A172 (cell line): Measurements from ENCODE around the gene SP7. TPM values are rescaled to one million over a fixed set of nuclear protein-coding genes. Genes with fewer than 3 reads are reported as not detected.
A peak's percentile ranks its signal among the peaks of the same experiment; 100 is the strongest.
"Not testable (repeated sequence)": the region's sequence is repeated elsewhere in the genome, so short reads cannot be mapped to it uniquely, and the experiment has no call there.

Experiments used
- DNase-seq: peaks from one replicate; pipeline ENCODE4 v3.0.0-alpha.2; 2015; ENCODE audit warnings: low spot score
- total RNA-seq: library from RNA; depleted of rRNA; stranded (reverse); fragments of >200 nt; shearing (Covaris generic); gene quantifications from 2 replicates; pipeline ENCODE4 v1.2.3, GENCODE V29; 2014; rRNA removed

SP7 gene
- 0.05 TPM in 1 of 2 replicates, not detected in the other for total RNA-seq

DNA sequence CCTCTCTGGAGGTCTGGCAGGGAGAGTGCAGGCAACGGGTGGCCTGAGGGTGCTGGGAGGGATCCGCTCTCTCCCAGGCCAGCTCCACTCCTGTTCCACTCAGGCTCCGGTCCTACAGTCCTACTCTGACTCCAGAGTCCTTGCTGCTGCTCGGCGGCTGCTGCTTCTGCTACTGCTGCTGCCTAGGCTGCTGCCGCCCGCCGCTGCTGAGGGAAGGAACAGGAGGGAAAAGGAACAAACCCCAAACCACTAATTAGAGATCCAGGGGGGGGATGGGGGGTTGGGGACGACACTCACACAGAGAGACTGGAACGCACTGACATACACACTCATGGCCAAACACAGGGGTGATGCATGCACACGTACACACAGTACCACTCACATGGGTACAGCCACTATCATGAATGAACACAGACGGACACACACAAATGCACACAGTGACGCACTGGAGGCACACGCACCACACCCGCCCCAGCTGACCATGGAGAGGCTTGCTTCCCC lies at the start of gene SP7:
Gene SP7 (minus strand): TSS at position 174 of the 501 bp plus-strand sequence. CDS start 708 bp downstream, outside the sequence.
- DNase-seq: no peak

DNA sequence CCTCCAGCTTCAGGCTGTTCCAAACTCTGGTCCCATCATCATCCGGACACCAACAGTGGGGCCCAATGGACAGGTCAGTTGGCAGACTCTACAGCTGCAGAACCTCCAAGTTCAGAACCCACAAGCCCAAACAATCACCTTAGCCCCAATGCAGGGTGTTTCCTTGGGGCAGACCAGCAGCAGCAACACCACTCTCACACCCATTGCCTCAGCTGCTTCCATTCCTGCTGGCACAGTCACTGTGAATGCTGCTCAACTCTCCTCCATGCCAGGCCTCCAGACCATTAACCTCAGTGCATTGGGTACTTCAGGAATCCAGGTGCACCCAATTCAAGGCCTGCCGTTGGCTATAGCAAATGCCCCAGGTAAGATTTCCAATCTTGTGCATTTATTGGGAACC lies 47.1 kb upstream of the SP7 start:
- no peak for DNase-seq

DNA sequence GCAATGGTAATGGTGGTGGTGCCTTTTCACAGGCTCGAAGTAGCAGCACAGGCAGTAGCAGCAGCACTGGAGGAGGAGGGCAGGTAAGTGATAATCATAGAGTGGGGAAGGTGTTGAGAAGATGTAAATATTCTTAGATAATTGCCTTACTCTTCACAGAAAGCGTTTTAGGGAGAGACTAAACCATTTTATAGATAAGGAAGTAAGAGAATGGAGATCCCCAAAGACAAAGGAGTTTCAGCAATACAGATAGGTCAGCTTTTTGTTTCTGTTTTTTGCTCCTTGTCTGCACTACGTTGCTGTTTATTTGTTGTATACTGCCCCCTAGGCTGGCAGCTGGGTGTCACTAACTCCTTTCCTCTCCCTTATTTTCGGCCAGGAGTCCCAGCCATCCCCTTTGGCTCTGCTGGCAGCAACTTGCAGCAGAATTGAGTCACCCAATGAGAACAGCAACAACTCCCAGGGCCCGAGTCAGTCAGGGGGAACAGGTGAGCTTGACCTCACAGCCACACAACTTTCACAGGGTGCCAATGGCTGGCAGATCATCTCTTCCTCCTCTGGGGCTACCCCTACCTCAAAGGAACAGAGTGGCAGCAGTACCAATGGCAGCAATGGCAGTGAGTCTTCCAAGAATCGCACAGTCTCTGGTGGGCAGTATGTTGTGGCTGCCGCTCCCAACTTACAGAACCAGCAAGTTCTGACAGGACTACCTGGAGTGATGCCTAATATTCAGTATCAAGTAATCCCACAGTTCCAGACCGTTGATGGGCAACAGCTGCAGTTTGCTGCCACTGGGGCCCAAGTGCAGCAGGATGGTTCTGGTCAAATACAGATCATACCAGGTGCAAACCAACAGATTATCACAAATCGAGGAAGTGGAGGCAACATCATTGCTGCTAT lies 45.8 kb upstream of the SP7 start:
- peak; percentile 48 for DNase-seq

DNA sequence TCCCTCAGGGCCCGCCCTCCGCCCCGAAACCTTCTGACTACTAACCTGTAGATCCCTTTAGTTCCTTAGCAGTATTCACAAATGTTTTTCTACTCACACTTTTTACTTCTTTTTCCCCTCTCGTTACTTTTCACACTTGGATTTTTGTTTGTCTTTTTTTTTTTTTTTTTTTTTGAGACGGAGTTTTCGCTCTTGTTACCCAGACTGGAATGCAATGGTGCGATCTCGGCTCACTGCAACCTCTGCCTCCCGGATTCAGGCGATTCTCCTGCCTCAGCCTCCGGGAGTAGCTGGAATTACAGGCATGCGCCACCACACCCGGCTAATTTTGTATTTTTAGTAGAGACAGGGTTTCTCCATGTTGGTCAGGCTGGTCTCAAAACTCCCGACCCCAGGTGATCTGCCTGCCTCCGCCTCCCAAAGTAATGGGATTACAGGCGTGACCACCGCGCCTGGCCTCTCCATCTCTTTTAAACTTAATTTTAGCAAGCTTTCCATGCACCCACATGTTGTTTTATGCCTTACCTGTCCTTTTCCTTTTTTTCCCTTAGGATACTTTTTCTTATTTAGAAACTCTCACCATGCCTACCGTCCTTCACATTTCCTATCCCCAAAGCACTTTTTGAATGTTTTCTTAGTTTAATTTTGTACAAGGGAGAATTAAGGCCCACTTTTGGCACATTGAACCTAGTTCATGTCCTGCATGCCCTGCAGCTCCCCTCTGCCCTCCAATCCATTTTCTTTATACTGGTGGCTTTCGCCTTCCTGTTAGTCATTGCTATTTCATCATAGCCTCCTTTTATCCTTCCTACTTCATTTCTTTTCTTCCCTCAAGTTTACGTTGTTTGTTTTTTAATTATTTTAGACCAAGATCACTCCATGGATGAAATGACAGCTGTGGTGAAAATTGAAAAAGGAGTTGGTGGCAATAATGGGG lies 44.9 kb upstream of the SP7 start:
- peak; percentile 41 for DNase-seq

DNA sequence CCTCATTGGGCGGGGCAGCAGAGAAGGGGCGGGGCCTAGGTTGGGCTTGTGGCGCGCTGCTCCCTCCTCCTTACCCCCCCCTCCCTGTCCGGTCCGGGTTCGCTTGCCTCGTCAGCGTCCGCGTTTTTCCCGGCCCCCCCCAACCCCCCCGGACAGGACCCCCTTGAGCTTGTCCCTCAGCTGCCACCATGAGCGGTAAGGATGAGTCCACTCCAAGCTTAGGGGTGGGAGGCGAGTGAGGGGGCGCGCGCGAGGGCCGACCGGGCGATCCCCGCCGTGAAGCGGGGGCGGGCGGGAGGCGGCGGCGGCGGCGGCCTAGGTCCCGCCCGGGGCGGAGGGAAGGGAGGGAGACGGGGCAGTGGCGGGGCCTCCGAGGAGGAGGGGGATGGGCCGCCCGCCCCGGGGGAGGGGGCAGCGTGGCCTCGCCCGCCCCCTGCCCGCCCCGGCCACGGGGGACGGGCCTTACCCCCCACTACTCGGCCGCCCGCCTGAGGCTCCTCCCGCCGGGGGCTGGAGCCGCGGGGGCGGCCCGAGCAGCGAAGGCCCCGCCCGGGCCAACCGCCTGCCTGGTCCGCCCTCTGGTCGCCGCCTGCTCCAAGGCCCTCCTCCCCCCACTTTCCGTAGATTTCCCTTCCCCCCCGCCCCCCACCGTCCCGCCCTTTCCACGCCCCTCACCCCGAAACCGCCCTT lies 44.1 kb upstream of the SP7 start, which contains the start of gene SP1:
Gene SP1 (plus strand): TSS at position 73 of the 690 bp plus-strand sequence. CDS start 116 bp downstream, at position 189.
- peak; percentile 80 for DNase-seq

DNA sequence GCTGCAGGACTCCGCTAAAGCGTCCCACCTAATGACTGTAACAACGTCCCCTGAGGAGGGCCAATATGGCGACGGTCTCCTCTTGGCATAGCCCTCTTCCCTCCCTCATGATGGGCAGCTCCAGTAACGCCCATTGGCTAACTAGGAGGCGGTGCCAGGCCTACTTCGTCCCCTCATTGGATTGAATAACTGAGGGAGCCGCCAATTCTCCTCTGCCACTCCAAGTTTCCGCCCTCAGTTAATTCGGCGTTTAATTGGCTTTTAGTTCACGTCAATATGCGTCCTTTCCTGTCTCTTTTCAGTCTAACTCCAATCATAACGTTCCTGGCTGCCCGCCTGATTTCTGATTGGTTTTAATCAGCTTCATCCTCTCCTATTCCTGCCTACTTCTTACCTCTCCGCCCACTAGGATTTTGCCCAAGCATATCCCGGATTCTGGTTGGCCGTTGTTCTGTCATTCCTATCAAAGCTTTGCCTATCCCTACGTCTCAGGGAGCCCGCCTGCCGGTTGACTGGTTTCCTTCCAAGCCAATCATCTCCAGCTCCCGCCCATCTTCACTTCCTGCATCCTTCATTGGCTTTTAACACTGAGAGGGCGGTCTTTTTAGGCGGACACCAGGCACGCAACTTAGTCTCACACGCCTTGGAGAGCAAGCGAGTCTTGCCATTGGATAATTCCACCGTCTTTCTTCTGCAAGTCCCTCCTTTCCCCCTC lies 43.4 kb upstream of the SP7 start:
- peak; percentile 100 for DNase-seq

DNA sequence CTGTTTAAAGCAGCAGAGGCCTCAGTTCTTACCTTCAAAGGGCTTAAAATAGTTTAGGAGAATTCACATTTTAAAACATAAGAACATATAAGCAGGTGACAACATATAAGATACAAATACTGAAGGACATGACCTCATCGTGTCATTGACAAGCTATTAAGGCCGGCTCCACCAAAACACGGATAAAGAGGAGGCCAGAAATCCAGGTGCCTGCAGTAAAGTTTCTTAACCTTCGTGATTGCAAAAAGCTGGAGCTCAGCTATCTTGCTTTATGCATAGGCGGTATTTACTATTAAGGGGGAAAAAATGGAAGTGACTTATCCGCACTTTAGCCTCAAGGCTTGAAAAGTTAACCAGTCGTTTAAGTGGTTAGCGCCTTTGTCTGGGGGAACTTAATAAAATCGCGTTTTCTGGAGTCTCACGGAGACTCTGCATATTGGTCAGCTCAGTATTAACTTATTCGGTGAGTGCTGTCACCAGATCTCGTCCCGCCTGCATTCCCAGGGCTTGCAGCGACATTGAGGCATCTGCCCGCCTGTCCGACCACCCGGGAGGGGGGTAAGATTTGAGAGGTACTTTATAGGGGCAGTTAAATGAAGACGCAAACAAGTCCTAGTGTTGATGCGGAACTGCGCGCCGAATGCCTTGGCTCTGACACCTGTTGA lies 42.7 kb upstream of the SP7 start:
- DNase-seq: no peak

DNA sequence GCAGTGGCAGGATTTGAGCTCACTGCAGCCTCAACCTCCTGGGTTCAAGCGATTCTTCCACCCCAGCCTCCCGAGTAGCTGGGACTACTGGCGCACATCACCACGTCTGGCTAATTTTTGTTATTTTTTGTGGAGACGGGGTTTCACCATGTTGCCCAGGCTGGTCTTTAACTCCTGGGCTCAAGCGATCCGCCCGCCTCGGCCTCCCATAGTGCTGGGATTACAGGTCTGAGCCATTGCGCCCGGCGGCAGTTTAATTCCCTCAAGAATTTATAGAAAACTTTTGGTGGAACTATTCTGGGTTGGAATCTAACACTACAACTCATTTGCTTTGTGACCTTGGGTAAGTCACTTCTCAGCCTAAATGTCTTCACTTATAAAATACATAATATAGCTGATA lies 42.1 kb upstream of the SP7 start:
- no peak for DNase-seq

DNA sequence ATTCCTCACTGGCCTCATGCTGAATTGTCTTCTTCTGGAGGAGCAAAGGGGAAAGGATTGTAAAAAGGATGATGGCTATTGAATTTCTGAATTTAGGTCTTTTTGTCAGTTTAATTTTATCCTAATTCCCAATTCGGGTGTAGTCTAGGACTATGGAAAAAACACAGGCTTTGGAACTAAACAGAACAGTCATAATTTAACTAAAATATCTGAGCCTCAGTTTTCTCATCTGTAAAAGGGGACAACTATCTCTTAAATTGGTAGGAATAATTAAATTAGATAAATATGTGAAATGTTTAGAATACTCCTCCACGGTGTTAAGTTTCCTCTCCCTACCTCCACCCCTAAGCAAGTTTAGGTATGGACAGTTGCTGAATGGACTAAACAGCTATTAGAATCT lies 40.6 kb upstream of the SP7 start:
- no peak for DNase-seq

DNA sequence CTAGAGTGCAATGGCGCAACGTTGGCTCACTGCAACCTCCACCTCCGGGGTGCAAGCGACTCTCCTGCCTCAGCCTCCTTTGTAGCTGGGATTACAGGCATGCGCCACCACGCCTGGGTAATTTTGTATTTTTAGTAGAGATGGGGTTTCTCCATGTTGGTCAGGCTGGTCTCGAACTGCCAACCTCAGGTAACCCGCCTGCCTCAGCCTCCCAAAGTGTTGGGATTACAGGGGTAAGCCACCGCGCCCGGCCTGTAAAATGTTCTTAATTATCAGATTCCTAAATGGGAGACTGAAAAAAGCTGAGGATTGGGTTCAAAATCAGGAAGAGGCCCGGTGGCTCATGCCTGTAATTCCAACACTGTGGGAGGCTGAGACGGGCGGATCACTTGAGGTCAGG lies 38.1 kb upstream of the SP7 start:
- not testable (repeated sequence) for DNase-seq

DNA sequence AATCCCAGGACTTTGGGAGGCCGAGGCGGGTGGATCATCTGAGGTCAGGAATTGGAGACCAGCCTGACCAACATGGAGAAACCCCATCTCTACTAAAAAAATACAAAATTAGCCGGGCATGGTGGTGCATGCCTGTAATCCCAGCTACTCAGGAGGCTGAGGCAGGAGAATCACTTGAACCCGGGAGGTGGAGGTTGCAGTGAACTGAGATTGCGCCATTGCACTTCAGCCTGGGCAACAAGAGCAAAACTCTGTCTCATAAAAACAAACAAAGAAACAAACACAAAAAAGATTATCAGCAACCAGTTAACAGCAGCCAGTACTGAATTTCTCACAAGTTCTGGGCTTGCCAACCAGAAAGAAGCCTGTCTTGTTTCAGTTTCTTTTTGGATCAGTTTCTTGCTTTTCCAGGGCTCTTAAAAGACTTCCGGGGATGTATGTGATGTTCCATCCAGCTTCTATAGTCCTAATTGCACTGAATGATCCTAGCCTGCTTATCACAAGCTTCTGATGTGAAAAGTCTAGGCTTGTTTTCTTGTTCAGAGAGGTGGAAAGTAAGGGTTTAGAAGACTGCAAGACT lies 37.5 kb upstream of the SP7 start:
- not testable (repeated sequence) for DNase-seq

DNA sequence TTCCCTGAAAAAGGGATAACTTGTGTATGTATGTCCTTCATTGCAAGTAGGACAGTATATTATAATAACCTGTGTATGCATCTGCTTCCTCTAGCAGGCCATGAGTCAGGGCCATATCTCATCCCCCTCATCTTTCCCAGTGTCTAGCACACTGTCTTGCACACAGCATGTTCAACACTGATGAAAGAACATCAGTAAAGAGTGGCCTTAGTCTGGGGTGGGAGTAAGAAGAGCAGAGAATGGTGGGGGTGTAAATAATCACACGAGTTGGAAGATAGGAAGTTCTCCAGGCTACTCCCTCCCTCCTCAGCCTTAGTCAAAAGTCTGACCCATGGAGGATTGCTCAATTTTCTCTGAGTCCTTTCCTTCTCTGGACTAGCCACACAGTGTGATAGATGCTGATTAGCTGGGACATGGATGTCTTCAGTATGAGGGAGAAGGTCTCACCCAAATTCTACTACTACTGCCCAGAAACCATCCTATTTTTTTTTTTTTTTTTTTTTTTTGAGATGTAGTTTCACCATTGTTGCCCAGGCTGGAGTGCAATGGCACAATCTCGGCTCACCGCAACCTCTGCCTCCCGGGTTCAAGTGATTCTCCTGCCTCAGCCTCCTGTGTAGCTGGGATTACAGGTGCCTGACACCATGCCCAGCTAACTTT lies 29.2 kb upstream of the SP7 start:
- no peak for DNase-seq

DNA sequence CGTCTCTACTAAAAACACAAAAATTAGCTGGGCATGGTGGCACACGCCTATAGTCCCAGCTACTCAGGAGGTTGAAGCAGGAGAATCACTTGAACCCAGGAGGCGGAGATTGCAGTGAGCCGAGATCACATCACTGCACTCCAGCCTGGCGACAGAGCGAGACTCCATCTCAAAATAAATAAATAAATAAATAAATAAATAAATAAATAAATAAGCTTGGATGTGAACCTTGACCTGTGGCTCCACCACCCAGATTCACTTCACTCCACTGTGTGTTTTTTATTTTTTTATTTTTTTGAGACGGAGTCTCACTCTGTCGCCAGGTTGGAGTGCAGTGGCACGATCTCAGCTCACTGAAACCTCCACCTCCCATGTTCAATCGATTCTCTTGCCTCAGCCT lies 25.5 kb upstream of the SP7 start:
- not testable (repeated sequence) for DNase-seq

DNA sequence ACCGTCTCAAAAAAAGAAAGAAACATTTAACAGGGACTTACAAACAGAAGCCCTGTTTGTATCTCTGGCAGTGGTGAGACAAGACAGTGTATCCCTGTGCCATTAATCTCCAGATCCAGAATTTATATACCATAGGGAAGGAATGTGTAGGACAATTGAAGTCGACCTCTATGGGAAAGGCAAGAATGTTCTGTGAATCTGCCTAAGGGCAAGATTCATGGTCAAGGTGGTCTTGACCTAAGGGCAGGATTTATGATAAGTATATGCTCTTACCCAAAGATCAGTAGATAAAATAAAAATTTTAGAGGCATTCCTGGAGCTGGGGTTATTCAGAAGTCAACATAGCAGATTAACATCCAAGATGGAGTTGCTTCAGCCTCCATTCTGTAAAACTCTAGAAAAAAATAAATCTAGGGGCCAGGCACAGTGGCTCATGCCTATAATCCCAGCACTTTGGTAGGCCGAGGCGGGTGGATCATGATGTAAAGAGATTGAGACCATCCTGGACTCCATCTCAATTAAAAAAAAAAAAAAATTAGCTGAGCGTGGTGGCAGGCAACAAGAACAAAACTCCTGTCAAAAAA lies 22.8 kb upstream of the SP7 start:
- no peak for DNase-seq

DNA sequence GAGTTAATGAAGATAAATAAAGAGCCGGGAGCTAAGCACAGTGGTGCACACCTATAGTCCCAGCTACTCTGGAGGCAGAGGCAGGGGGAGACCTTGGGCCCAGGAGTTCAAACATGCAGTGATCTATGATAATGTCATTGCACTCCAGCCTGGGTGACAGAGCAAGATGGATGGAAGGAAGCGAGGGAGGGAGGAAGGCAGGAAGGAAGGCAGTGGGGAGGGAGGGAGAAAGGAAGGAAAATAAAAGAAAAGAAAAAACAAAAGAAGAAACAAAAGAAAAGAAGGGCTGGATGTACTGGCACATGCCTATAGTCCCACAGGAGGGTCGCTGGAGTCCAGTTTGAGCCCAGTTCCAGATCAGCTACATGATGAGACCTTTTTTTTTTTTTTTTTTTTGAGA lies 19.0 kb upstream of the SP7 start:
- no peak for DNase-seq

DNA sequence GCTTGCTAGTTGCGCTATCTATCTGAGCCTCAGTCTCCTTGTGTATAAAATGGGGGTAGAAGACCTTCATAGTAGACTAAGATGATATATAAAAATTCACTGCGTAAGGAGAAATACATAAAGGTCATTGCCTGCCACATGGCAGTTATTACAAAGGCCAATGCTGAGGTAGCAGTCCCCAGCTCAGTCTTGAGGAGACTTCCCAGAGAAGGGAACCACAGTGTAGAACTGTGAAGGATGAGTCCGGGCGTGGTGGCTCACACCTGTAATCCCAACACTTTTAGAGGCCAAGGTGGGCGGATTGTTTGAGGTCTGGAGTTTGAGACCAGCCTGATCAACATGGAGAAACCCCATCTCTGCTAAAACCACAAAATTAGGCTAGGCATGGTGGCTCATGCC lies 17.1 kb upstream of the SP7 start:
- DNase-seq: no peak

DNA sequence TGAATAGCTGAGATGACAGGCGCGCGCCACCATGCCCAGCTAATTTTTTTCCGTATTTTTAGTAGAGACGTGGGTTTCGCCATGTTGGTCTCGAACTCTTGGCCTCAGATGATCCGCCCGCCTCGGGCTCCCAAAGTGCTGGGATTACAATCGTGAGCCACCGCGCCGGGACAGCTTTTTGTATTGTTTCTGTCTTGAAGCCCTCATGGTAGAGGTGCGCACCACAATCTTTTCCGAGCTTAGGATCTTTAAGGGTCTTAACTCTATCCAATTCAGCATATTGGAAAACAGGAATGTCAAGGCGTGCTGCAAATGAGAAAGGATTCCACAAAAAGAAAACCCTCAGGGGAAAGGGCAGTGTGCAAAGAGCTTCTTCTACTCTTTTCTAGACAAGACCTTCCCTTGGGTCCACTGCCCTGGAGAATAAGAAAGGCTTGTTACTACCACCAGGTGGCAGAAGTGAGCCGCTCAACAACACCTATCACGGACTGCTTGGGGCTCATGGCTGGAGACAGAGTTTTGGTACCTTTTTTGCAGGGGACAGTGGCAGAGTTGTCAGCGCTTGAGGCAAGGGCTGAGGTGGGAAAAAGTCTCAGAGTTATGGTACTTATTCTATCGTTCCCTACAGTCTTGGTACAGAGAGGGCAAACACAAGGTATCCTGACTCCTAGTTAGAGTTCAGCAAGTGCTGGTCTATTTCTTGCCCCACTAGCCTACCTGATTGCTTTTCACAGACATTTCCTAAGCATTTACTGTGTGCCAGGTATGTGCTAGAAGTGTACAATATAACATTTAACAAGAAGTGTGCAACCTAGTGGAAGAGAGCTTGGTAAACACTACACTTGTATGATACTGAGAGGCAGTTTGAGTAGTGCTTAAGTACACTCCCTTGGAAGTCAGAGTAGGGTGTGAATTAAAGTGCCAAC lies 16.4 kb upstream of the SP7 start:
- peak; percentile 76 for DNase-seq

DNA sequence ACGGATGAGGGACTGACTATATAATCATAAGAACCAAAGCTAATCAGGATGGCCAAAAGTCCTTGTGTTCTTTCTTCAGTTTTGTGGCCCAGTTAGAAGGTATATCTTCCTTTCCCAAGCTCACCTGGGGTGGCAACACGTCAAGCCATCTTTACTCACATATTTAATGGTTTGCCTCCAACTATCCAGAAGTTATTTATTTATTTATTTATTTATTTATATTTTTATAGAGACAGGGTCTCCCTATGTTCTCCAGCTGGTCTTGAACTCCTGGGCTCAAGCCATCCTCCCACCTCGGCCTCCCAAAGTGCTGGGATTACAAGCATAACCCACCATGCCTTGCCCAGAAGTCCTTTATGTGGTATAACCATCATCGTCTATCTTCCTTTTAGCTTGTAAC lies 11.8 kb upstream of the SP7 start:
- DNase-seq: no peak
